ENCODE data around the gene TBC1D23. TPM values are rescaled to one million over a fixed set of nuclear protein-coding genes. Genes with fewer than 3 reads are reported as not detected.
A peak's percentile ranks its signal among the peaks of the same experiment; 100 is the strongest.
"Not testable (repeated sequence)": the region's sequence is repeated elsewhere in the genome, so short reads cannot be mapped to it uniquely, and the experiment has no call there.

Gene TBC1D23
- total and polyA plus RNA-seq, 7 donors: 9.9 to 47.8 (median 36.9) TPM

GRCh38 chr3:100269410-100270214 is 8.8 kb downstream of the TBC1D23 start:
- peak; percentile 76 to 89 (median 82) for ATAC-seq
- intact Hi-C loops (cut with DNase I): no loop called here
- H3K4me1 ChIP-seq: peaks cover 84% of the 10 kb centered on the region

GRCh38 chr3:100270215-100270583 is 9.4 kb downstream of the TBC1D23 start:
- Histone ChIP-seq H3K27me3 (ENCODE audit: insufficient read depth in 3 of 3, low read length in 2 of 3) (no peaks in the 10 kb centered on the region), H3K4me1 (peaks cover 79% of the 10 kb centered on the region), H3K9me3 (no peaks in the 10 kb centered on the region), H3K4me3 (peak overlapping the region; percentile 15), H3K36me3 (ENCODE audit: insufficient read depth in 1 of 2, low read depth in 1 of 2) (no peaks in the 10 kb centered on the region), H3K27ac (peak overlapping the region; percentile 99)
- DNase-seq (no peak), ATAC-seq (peak; percentile 19 to 33 (median 30))
- no peak for TF ChIP-seq CTCF (IDR thresholded peaks at IDR 0.05)
- WGBS, 3 donors: 50 to 84% (median 52%) methylated on average over 2 of the region's 2 CpGs
- intact Hi-C loops (cut with DNase I): no loop called here

More at GRCh38 chr3:100269410-100270214, 8.8 kb downstream of the TBC1D23 start:
- H3K27ac ChIP-seq: peak overlapping the region; percentile 99
- H3K9me3 ChIP-seq: no peaks in the 10 kb centered on the region
- no peaks in the 10 kb centered on the region for H3K27me3 ChIP-seq (ENCODE audit: insufficient read depth in 3 of 3, low read length in 2 of 3)
- DNase-seq: no peak
- no peaks in the 10 kb centered on the region for H3K36me3 ChIP-seq (ENCODE audit: insufficient read depth in 1 of 2, low read depth in 1 of 2)
- H3K4me3 ChIP-seq: peak overlapping the region; percentile 15
- no peak for TF ChIP-seq CTCF (IDR thresholded peaks at IDR 0.05)
- WGBS, 3 donors: 26 to 53% (median 32%) methylated on average over 2 of the region's 2 CpGs

GRCh38 chr3:100271522-100271921 is 10.7 kb downstream of the TBC1D23 start:
- Histone ChIP-seq H3K27me3 (ENCODE audit: insufficient read depth in 3 of 3, low read length in 2 of 3) (no peaks in the 10 kb centered on the region), H3K9me3 (no peaks in the 10 kb centered on the region), H3K36me3 (ENCODE audit: insufficient read depth in 1 of 2, low read depth in 1 of 2) (no peaks in the 10 kb centered on the region), H3K4me3 (peak overlapping the region; percentile 15), H3K4me1 (peaks cover 79% of the 10 kb centered on the region), H3K27ac (peak overlapping the region; percentile 99)
- intact Hi-C loops (cut with DNase I): no loop called here
- WGBS, 3 donors: 89 to 100% (median 95%) methylated on average over 1 of the region's 1 CpG
- DNase-seq (no peak), ATAC-seq (no peak)
- no peak for TF ChIP-seq CTCF (IDR thresholded peaks at IDR 0.05)

DNA sequence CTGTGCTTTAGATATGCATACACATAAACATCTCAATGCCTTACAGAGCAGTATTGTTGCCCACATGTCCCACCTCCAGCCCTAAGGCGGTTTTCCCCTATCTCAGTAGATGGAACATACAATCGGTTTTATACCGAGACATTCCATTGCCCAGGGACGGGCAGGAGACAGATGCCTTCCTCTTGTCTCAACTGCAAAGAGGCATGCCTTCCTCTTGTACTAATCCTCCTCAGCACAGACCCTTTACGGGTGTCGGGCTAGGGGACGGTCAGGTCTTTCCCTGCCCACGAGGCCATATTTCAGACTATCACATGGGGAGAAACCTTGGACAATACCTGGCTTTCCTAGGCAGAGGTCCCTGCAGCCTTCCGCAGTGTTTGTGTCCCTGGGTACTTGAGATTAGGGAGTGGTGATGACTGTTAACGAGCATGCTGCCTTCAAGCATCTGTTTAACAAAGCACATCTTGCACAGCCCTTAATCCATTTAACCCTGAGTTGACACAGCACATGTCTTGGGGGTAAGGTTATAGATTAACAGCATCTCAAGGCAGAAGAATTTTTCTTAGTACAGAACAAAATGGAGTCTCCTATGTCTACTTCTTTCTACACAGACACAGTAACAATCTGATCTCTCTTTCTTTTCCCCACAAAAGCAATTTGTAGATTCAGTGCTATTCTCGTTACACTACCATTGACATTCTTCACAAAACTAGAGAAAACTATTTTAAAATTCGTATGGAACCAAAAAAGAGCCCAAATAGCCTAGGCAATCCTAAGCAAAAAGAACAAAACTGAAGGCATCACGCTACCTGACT is 12.2 kb downstream of the TBC1D23 start:
- H3K36me3 ChIP-seq (ENCODE audit: insufficient read depth in 1 of 2, low read depth in 1 of 2); H3K9me3 ChIP-seq; ATAC-seq; H3K4me3 ChIP-seq; H3K27me3 ChIP-seq (ENCODE audit: insufficient read depth in 3 of 3, low read length in 2 of 3); H3K27ac ChIP-seq; DNase-seq; intact Hi-C loops (cut with DNase I): not testable (repeated sequence)
- H3K4me1 ChIP-seq: peaks cover 73% of the 10 kb centered on the region
- 73 to 84% (median 74%) methylated on average over 12 to 13 of the region's 13 CpGs for WGBS, 3 donors

DNA sequence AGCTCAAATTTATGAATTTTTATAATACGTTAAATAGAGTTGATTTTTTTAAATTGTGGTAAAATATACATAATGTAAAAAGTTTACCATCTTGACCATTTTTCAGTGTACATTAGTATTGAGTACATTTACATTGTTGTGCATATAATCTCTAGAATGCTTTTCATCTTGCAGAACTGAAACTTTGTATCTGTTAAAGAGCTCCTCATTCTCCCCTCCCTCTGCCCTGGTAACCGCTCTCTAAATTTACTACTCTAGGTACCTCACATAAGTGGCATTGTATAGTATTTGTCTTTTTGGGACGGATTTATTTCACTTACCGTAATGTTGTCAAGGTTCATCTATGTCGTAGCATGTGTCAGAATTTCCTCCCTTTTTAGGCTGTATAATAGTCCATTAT is 13.6 kb downstream of the TBC1D23 start:
- Histone ChIP-seq H3K36me3 (ENCODE audit: insufficient read depth in 1 of 2, low read depth in 1 of 2) (no peaks in the 10 kb centered on the region), H3K4me1 (peaks cover 62% of the 10 kb centered on the region), H3K27me3 (ENCODE audit: insufficient read depth in 3 of 3, low read length in 2 of 3) (no peaks in the 10 kb centered on the region), H3K9me3 (no peaks in the 10 kb centered on the region), H3K4me3 (no peak overlapping the region), H3K27ac (no peak overlapping the region)
- TF ChIP-seq CTCF (IDR thresholded peaks at IDR 0.05): no peak
- no peak for ATAC-seq
- 93 to 98% (median 95%) methylated on average over 5 of the region's 5 CpGs for WGBS, 3 donors
- intact Hi-C loops (cut with DNase I): no loop called here
- DNase-seq: no peak
